ENCODE measurements around the gene TGFB1I1.
"Not testable (repeated sequence)": the region's sequence is repeated elsewhere in the genome, so short reads cannot be mapped to it uniquely, and the experiment has no call there.

TGFB1I1 gene

GRCh38 chr16:31440516-31441184, 31.3 kb upstream of the TGFB1I1 start:
- Histone ChIP-seq H3K36me3 (ENCODE audit: low read depth) (no peaks in the 10 kb centered on the region), H3K4me1 (ENCODE audit: insufficient read depth, poor library complexity, severe bottlenecking) (no peaks in the 10 kb centered on the region), H3K9me3 (ENCODE audit: severe bottlenecking) (no peaks in the 10 kb centered on the region), H3K27ac (ENCODE audit: poor library complexity, severe bottlenecking) (no peak overlapping the region), H3K4me3 (ENCODE audit: severe bottlenecking) (no peak overlapping the region), H3K27me3 (ENCODE audit: insufficient read depth, poor library complexity, severe bottlenecking) (no peaks in the 10 kb centered on the region)
- no peak for TF ChIP-seq CTCF (IDR thresholded peaks at IDR 0.05; ENCODE audit: poor library complexity, severe bottlenecking)
- ATAC-seq (ENCODE audit: low read depth), result no peak
- DNase-seq (ENCODE audit: low spot score), result peak; percentile 5

- no peaks in the 10 kb centered on the region for H3K27me3 ChIP-seq (ENCODE audit: insufficient read depth, poor library complexity, severe bottlenecking)
- no peak overlapping the region for H3K27ac ChIP-seq (ENCODE audit: poor library complexity, severe bottlenecking)
- peak overlapping the region; percentile 43 for H3K4me3 ChIP-seq (ENCODE audit: severe bottlenecking)
- ATAC-seq (ENCODE audit: low read depth), result no peak
- H3K9me3 ChIP-seq (ENCODE audit: severe bottlenecking), result no peaks in the 10 kb centered on the region
- no peaks in the 10 kb centered on the region for H3K4me1 ChIP-seq (ENCODE audit: insufficient read depth, poor library complexity, severe bottlenecking)
- TF ChIP-seq CTCF (IDR thresholded peaks at IDR 0.05; ENCODE audit: poor library complexity, severe bottlenecking), result no peak
- H3K36me3 ChIP-seq (ENCODE audit: low read depth), result no peaks in the 10 kb centered on the region
- no peak for DNase-seq (ENCODE audit: low spot score)
These were observed 30.0 kb upstream of the TGFB1I1 start for GRCh38 chr16:31441956-31442355.

- DNase-seq (ENCODE audit: low spot score), result peak; percentile 5
These were observed 26.0 kb upstream of the TGFB1I1 start for GRCh38 chr16:31445931-31446330.

GRCh38 chr16:31451201-31451600, 20.8 kb upstream of the TGFB1I1 start:
- ATAC-seq (ENCODE audit: low read depth) (no peak), DNase-seq (ENCODE audit: low spot score) (no peak)
- Histone ChIP-seq H3K36me3 (ENCODE audit: low read depth) (no peaks in the 10 kb centered on the region), H3K27ac (ENCODE audit: poor library complexity, severe bottlenecking) (peak overlapping the region; percentile 86), H3K9me3 (ENCODE audit: severe bottlenecking) (no peaks in the 10 kb centered on the region), H3K4me1 (ENCODE audit: insufficient read depth, poor library complexity, severe bottlenecking) (peaks cover 34% of the 10 kb centered on the region), H3K27me3 (ENCODE audit: insufficient read depth, poor library complexity, severe bottlenecking) (no peaks in the 10 kb centered on the region), H3K4me3 (ENCODE audit: severe bottlenecking) (no peak overlapping the region)
- TF ChIP-seq CTCF (IDR thresholded peaks at IDR 0.05; ENCODE audit: poor library complexity, severe bottlenecking), result no peak

More at GRCh38 chr16:31445931-31446330, 26.0 kb upstream of the TGFB1I1 start:
- not testable (repeated sequence) for H3K36me3 ChIP-seq (ENCODE audit: low read depth); H3K4me1 ChIP-seq (ENCODE audit: insufficient read depth, poor library complexity, severe bottlenecking); H3K4me3 ChIP-seq (ENCODE audit: severe bottlenecking); H3K27ac ChIP-seq (ENCODE audit: poor library complexity, severe bottlenecking); ATAC-seq (ENCODE audit: low read depth); H3K9me3 ChIP-seq (ENCODE audit: severe bottlenecking); H3K27me3 ChIP-seq (ENCODE audit: insufficient read depth, poor library complexity, severe bottlenecking)

- Histone ChIP-seq H3K27ac (ENCODE audit: poor library complexity, severe bottlenecking) (peak overlapping the region; percentile 86), H3K9me3 (ENCODE audit: severe bottlenecking) (no peaks in the 10 kb centered on the region), H3K4me3 (ENCODE audit: severe bottlenecking) (no peak overlapping the region), H3K36me3 (ENCODE audit: low read depth) (peaks cover under 1% of the 10 kb centered on the region; the same call in 1 of the 2 replicates), H3K27me3 (ENCODE audit: insufficient read depth, poor library complexity, severe bottlenecking) (no peaks in the 10 kb centered on the region), H3K4me1 (ENCODE audit: insufficient read depth, poor library complexity, severe bottlenecking) (peaks cover 37% of the 10 kb centered on the region)
- DNase-seq (ENCODE audit: low spot score) (peak; percentile 81), ATAC-seq (ENCODE audit: low read depth) (peak; percentile 78)
- TF ChIP-seq CTCF (IDR thresholded peaks at IDR 0.05; ENCODE audit: poor library complexity, severe bottlenecking), result peak; percentile 75
These were observed 20.1 kb upstream of the TGFB1I1 start for GRCh38 chr16:31451681-31452351.

All from RWPE2 (cell line).